ENCODE data around the gene IZUMO1. TPM values are rescaled to one million over a fixed set of nuclear protein-coding genes. Genes with fewer than 3 reads are reported as not detected.

The IZUMO1 gene
- total and polyA plus RNA-seq, 12 donors = 0.59 to 2.9 (median 1.2) TPM; not detected in 3

GRCh38 chr19:48760504-48761205 is 13.9 kb upstream of the IZUMO1 start:
- DNase-seq = peak in 1 of 7 donors; percentile 40
- 69 to 72% (median 70%) methylated on average over 16 of the region's 16 CpGs for WGBS, 4 donors
- H3K9me3 ChIP-seq (replicated peaks in 1 of 3) = no peaks in the 10 kb centered on the region
- no peaks in the 10 kb centered on the region for H3K4me1 ChIP-seq (replicated peaks in 1 of 2)
- intact Hi-C loops (cut with DNase I) = no loop called here
- H3K27me3 ChIP-seq = no peaks in the 10 kb centered on the region
- TF ChIP-seq CTCF (IDR thresholded peaks at IDR 0.05) (no peak), POLR2A (IDR thresholded peaks at IDR 0.05) (no peak)
- no peak overlapping the region for H3K4me3 ChIP-seq
- no peaks in the 10 kb centered on the region for H3K36me3 ChIP-seq (replicated peaks in 1 of 2)
- H3K27ac ChIP-seq = peak overlapping the region in 2 of 5 donors; percentile 3 to 20

GRCh38 chr19:48757741-48758144 is 11.0 kb upstream of the IZUMO1 start:
- whole genome bisulfite sequencing, 4 donors = 62 to 88% (median 87%) methylated on average over 13 to 14 of the region's 14 CpGs
- Histone ChIP-seq H3K9me3 (replicated peaks in 1 of 3) (no peaks in the 10 kb centered on the region), H3K27me3 (no peaks in the 10 kb centered on the region), H3K36me3 (replicated peaks in 1 of 2) (no peaks in the 10 kb centered on the region), H3K27ac (no peak overlapping the region), H3K4me1 (replicated peaks in 1 of 2) (peaks cover 0 to 6% of the 10 kb centered on the region in 2 donors), H3K4me3 (no peak overlapping the region)
- TF ChIP-seq CTCF (IDR thresholded peaks at IDR 0.05) = no peak
- no peak for TF ChIP-seq POLR2A (IDR thresholded peaks at IDR 0.05)
- no peak for DNase-seq
- intact Hi-C loops (cut with DNase I) = no loop called here

- DNase-seq = no peak
- TF ChIP-seq CTCF (IDR thresholded peaks at IDR 0.05) (no peak), POLR2A (IDR thresholded peaks at IDR 0.05) (no peak)
- Histone ChIP-seq H3K4me3 (no peak overlapping the region), H3K4me1 (replicated peaks in 1 of 2) (peaks cover 4 to 11% of the 10 kb centered on the region in 2 donors), H3K27me3 (no peaks in the 10 kb centered on the region), H3K9me3 (replicated peaks in 1 of 3) (no peaks in the 10 kb centered on the region), H3K36me3 (replicated peaks in 1 of 2) (no peaks in the 10 kb centered on the region), H3K27ac (no peak overlapping the region)
- WGBS, 4 donors = 65 to 86% (median 85%) methylated on average over 5 to 12 of the region's 12 CpGs; no CpG with 5 or more reads in 1 of the 4 donors
- intact Hi-C loops (cut with DNase I) = no loop called here
Observed at GRCh38 chr19:48757089-48757675, 10.5 kb upstream of the IZUMO1 start.

GRCh38 chr19:48756686-48757085 is 10.0 kb upstream of the IZUMO1 start:
- no peak for TF ChIP-seq POLR2A (IDR thresholded peaks at IDR 0.05)
- no peak for TF ChIP-seq CTCF (IDR thresholded peaks at IDR 0.05)
- H3K27me3 ChIP-seq = no peaks in the 10 kb centered on the region
- H3K36me3 ChIP-seq (replicated peaks in 1 of 2) = no peaks in the 10 kb centered on the region
- peaks cover 5 to 15% of the 10 kb centered on the region in 2 donors for H3K4me1 ChIP-seq (replicated peaks in 1 of 2)
- DNase-seq = no peak
- intact Hi-C loops (cut with DNase I) = no loop called here
- no peak overlapping the region for H3K4me3 ChIP-seq
- H3K27ac ChIP-seq = no peak overlapping the region
- no peaks in the 10 kb centered on the region for H3K9me3 ChIP-seq (replicated peaks in 1 of 3)
- 79 to 87% (median 85%) methylated on average over 8 to 9 of the region's 9 CpGs for WGBS, 4 donors
